Measurements from ENCODE around the gene ZDHHC11. TPM values are rescaled to one million over a fixed set of nuclear protein-coding genes. Genes with fewer than 3 reads are reported as not detected.

Gene ZDHHC11
- total and polyA plus RNA-seq, 2 of the 4 experiments (the other 2 are of a cell fraction): 0.36 to 1.6 TPM

DNA sequence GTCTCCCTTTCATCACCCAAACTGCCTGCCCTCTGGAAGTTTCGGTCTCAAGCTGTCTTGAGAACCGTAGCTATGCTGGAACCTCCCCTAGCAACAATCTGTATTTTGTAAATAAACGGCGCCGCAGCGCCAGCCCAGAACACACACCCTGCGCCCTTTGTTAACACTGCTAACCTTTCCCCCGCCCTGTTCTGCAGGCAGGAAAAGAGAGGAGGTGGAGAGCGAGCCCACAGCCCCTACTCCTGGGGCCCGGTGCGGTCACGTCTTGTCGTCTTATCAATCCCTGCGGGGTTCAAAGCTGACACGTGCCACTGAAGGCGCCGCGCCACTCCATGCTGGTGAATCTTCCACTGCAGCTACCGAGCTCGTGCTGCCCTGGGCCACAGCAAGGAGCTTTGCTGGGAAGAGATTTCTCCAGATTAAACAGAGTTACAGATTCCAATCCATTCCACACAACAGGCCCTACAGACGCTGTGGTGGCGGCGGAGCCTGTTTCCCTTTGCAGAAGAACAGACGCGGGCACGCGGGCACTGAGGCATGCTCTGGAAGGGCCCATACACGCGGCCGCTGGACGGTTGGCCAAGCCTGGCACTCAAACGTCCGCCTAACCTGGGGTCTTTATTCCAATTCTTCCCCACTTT is 91.6 kb downstream of the ZDHHC11 start:
- no peaks in the 10 kb centered on the region for H3K36me3 ChIP-seq (ENCODE audit: control insufficient read depth, insufficient read depth, low read length)
- BruUV-seq (replicated peaks): no TSS peak
- in situ Hi-C loops (cut with MboI; ENCODE audit: low sequenced_read_pairs): no loop called here
- no peak overlapping the region for H3K4me3 ChIP-seq (ENCODE audit: insufficient read depth, low read depth, low read length)
- dilution Hi-C loops (cut with HindIII; ENCODE audit: low sequenced_read_pairs, unreplicated experiment): no loop called here
- H2AK9ac ChIP-seq (replicated peaks; ENCODE audit: low read depth, low read length, poor library complexity): no peak overlapping the region
- no peak overlapping the region for H4K8ac ChIP-seq (ENCODE audit: low read depth in 2 of 2, low read length in 2 of 2)
- ChIA-PET CTCF (no interaction called here), POLR2A (ENCODE audit: unreplicated experiment) (no interaction called here)
- DNase-seq (no peak), ATAC-seq (ENCODE audit: low read depth) (peak; percentile 42)
- H2BK5ac ChIP-seq (ENCODE audit: low read depth, low read length, poor library complexity, severe bottlenecking): no peak overlapping the region
- no peak overlapping the region for H3K14ac ChIP-seq (replicated peaks; ENCODE audit: low read depth, low read length)
- H3K79me1 ChIP-seq (ENCODE audit: low read depth in 1 of 2, low read length in 2 of 2): no peaks in the 10 kb centered on the region
- H3K9me3 ChIP-seq (ENCODE audit: control insufficient read depth, insufficient read depth, low read length): peaks cover 2% of the 10 kb centered on the region; the same call in 1 of the 2 replicates
- no peak overlapping the region for H2BK15ac ChIP-seq (ENCODE audit: low read depth, low read length)
- no peak overlapping the region for H2AK5ac ChIP-seq (ENCODE audit: low read depth, low read length)
- peaks cover 35% of the 10 kb centered on the region for H3K27me3 ChIP-seq (ENCODE audit: control insufficient read depth, insufficient read depth, low read length)
- H2BK120ac ChIP-seq (ENCODE audit: low read depth, low read length): no peak overlapping the region
- no peak for TF ChIP-seq SMC3 (IDR thresholded peaks at IDR 0.05; ENCODE audit: low read depth, low read length)
- no peak for TF ChIP-seq POLR2A (IDR thresholded peaks at IDR 0.05; ENCODE audit: low read depth, low read length)
- 0 out of 2 replicates have a peak, but pooled peaks have one; percentile 24 for TF ChIP-seq BHLHE40 (IDR thresholded peaks at IDR 0.05; ENCODE audit: low read depth, low read length)
- TF ChIP-seq NFE2L2 (IDR thresholded peaks at IDR 0.05; ENCODE audit: low read depth, low read length): no peak
- no peak overlapping the region for H4K5ac ChIP-seq (ENCODE audit: low read depth, low read length)
- H2AFZ ChIP-seq (replicated peaks; ENCODE audit: low read length, poor library complexity): peak overlapping the region; percentile 24
- H3K23ac ChIP-seq (ENCODE audit: low read depth, low read length): no peak overlapping the region
- H3K18ac ChIP-seq (ENCODE audit: low read depth, low read length): no peak overlapping the region
- no peaks in the 10 kb centered on the region for H4K20me1 ChIP-seq (ENCODE audit: insufficient read depth, low read length)
- 50% methylated on average over 21 of the region's 33 CpGs; no CpG with 5 or more reads in 1 of the 2 experiments for WGBS, 2 experiments (ENCODE audit: extremely low coverage in 2 of 2, insufficient read length in 1 of 2)
- no peak overlapping the region for H2BK20ac ChIP-seq (ENCODE audit: low read depth, low read length)
- H4K91ac ChIP-seq (ENCODE audit: insufficient read depth, low read depth, low read length): no peak overlapping the region
- no peak overlapping the region for H3K27ac ChIP-seq (ENCODE audit: insufficient read depth, low read length)
- intact Hi-C loops (cut with micrococcal nuclease): no loop called here
- no peak overlapping the region for H3K4me2 ChIP-seq (ENCODE audit: low read depth, low read length)
- no peak overlapping the region for H3K9ac ChIP-seq (ENCODE audit: low read depth, low read length)
- H3K56ac ChIP-seq (ENCODE audit: extremely low read depth, insufficient read depth, low read length): no peak overlapping the region
- H3K4me1 ChIP-seq (ENCODE audit: control insufficient read depth, insufficient read depth, low read length): no peaks in the 10 kb centered on the region
- H3K4ac ChIP-seq (ENCODE audit: low read depth, low read length): no peak overlapping the region
- H3K9me1 ChIP-seq (ENCODE audit: insufficient read depth, low read length): no peaks in the 10 kb centered on the region; the same call in 1 of the 2 replicates
